Fibroblast of lung (primary cell): ENCODE results near the gene STOML3. TPM values are rescaled to one million over a fixed set of nuclear protein-coding genes. Genes with fewer than 3 reads are reported as not detected.

Experiments used
- DNase-seq, 2 donors: peaks; one replicate each; pipeline versions ENCODE4 v3.0.0 to v3.0.0-alpha.2; 2010; ENCODE audit warnings: low read depth in 2 of 2
- H2AFZ ChIP-seq: 2 replicates; pipeline ENCODE4 v1.5.1; 2012; ENCODE audit warnings: low read length, control low read depth, inconsistent platforms
- H3K27ac ChIP-seq: 2 replicates; pipeline ENCODE4 v1.5.1; 2011; ENCODE audit warnings: low read length, control low read depth; ENCODE audit not compliant: insufficient read depth
- H3K27me3 ChIP-seq: 2 replicates; pipeline ENCODE4 v1.5.1; 2011; ENCODE audit warnings: mild to moderate bottlenecking, low read length; ENCODE audit not compliant: control insufficient read depth, insufficient read depth
- H3K36me3 ChIP-seq: 2 replicates; pipeline ENCODE4 v1.5.1; 2011; ENCODE audit warnings: low read length; ENCODE audit not compliant: control insufficient read depth, insufficient read depth
- H3K4me1 ChIP-seq: 2 replicates; pipeline ENCODE4 v1.5.1; 2011; ENCODE audit warnings: low read length; ENCODE audit not compliant: control insufficient read depth, insufficient read depth; ENCODE audit errors: extremely low read depth
- H3K4me2 ChIP-seq: 2 replicates; pipeline ENCODE4 v1.5.1; 2011; ENCODE audit warnings: low read length, control low read depth; ENCODE audit not compliant: insufficient read depth; ENCODE audit errors: extremely low read depth
- H3K4me3 ChIP-seq, 4 experiments: fragments of 200-600 bp in 1 of 4; sonication (generic) in 1 of 4; replicated peaks in 1 of 4; 2 replicates each; pipeline ENCODE4 v1.5.1; 2011 to 2016; ENCODE audit warnings: low read length in 4 of 4, low read depth in 3 of 4, mild to moderate bottlenecking in 3 of 4, control low read depth in 2 of 4, inconsistent platforms in 1 of 4, mixed read lengths in 1 of 4; ENCODE audit not compliant: insufficient read depth in 1 of 4; ENCODE audit errors: control extremely low read depth in 1 of 4
- H3K79me2 ChIP-seq: 2 replicates; pipeline ENCODE4 v1.5.1; 2012; ENCODE audit warnings: mild to moderate bottlenecking, low read length, inconsistent platforms; ENCODE audit not compliant: control insufficient read depth, insufficient read depth
- H3K9ac ChIP-seq: 2 replicates; pipeline ENCODE4 v1.5.1; 2011; ENCODE audit warnings: mild to moderate bottlenecking, low read length, control low read depth; ENCODE audit not compliant: insufficient read depth
- H3K9me3 ChIP-seq: 2 replicates; pipeline ENCODE4 v1.5.1; 2012; ENCODE audit warnings: low read depth, low read length; ENCODE audit not compliant: control insufficient read depth, insufficient read depth
- H4K20me1 ChIP-seq: 2 replicates; pipeline ENCODE4 v1.5.1; 2011; ENCODE audit warnings: low read length; ENCODE audit not compliant: control insufficient read depth, insufficient read depth; ENCODE audit errors: extremely low read depth
- EZH2 ChIP-seq: IDR thresholded peaks from 2 replicates; pipeline ENCODE4 v1.5.1; 2012; ENCODE audit warnings: low read length, control low read depth, mild to moderate bottlenecking; ENCODE audit errors: missing control alignments
- polyA plus RNA-seq, 2 donors: library from polyadenylated mRNA; depleted of rRNA in 1 of 2; stranded (reverse) in 1 of 2; unstranded in 1 of 2; fragments of >200 nt; gene quantifications; 2 replicates each; pipeline ENCODE4 v1.2.1, GENCODE V29; 2011 to 2012; ENCODE audit warnings: missing spikeins in 1 of 2
- total RNA-seq: library from RNA; depleted of rRNA; stranded (reverse); fragments of >200 nt; gene quantifications from 2 replicates; pipeline ENCODE4 v1.2.1, GENCODE V29; 2014
- TF ChIP-seq, protein P1 (sequence below), 2 donors: IDR thresholded peaks in 1 of 2; conservative IDR thresholded peaks in 1 of 2; 1 replicate in 1 of 2; 2 replicates in 1 of 2; pipeline ENCODE4 v1.5.1; 2011 to 2012; ENCODE audit warnings: low read length in 2 of 2, control low read depth in 1 of 2, inconsistent platforms in 1 of 2, low read depth in 1 of 2, mild to moderate bottlenecking in 1 of 2

The STOML3 gene
- total and polyA plus RNA-seq, 2 donors (not counting 1 experiment from before 2014, with no cell fraction given) = not detected

DNA sequence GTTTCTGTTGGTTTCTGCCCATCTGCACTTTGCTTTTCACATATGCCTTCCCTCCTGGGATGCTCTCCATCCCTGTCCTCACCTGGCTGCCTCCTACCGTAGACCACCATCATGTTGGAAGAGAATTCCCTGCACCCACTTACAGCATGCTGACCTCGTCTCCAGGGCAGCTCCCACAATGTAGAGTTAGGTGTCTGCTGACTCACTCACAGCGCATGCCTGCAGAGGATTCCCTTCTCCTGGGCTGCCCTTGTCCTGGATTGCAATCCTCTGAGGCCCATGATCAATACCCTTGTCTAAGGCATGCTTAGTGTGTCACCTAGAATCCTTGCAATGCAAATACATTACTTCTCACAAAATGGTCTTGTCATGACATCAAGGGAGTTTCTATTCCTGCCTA is 43.6 kb downstream of the STOML3 start:
- H3K4me2 ChIP-seq = no peak overlapping the region
- H3K27me3 ChIP-seq = no peaks in the 10 kb centered on the region
- H3K79me2 ChIP-seq = no peaks in the 10 kb centered on the region
- H4K20me1 ChIP-seq = no peaks in the 10 kb centered on the region
- H3K4me3 ChIP-seq = no peak overlapping the region
- no peak overlapping the region for H3K27ac ChIP-seq
- H3K4me1 ChIP-seq = no peaks in the 10 kb centered on the region
- no peak for TF ChIP-seq EZH2
- TF ChIP-seq, protein P1, sequence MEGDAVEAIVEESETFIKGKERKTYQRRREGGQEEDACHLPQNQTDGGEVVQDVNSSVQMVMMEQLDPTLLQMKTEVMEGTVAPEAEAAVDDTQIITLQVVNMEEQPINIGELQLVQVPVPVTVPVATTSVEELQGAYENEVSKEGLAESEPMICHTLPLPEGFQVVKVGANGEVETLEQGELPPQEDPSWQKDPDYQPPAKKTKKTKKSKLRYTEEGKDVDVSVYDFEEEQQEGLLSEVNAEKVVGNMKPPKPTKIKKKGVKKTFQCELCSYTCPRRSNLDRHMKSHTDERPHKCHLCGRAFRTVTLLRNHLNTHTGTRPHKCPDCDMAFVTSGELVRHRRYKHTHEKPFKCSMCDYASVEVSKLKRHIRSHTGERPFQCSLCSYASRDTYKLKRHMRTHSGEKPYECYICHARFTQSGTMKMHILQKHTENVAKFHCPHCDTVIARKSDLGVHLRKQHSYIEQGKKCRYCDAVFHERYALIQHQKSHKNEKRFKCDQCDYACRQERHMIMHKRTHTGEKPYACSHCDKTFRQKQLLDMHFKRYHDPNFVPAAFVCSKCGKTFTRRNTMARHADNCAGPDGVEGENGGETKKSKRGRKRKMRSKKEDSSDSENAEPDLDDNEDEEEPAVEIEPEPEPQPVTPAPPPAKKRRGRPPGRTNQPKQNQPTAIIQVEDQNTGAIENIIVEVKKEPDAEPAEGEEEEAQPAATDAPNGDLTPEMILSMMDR (conservative IDR thresholded peaks at IDR 0.05 in 1 of 2, IDR thresholded peaks at IDR 0.05 in 1 of 2; ENCODE audit: low read depth in 1 of 2, low read length in 2 of 2) = no peak
- no peak overlapping the region for H3K9ac ChIP-seq
- no peak for DNase-seq
- H3K9me3 ChIP-seq = no peaks in the 10 kb centered on the region
- no peaks in the 10 kb centered on the region for H3K36me3 ChIP-seq
- H2AFZ ChIP-seq = no peak overlapping the region

DNA sequence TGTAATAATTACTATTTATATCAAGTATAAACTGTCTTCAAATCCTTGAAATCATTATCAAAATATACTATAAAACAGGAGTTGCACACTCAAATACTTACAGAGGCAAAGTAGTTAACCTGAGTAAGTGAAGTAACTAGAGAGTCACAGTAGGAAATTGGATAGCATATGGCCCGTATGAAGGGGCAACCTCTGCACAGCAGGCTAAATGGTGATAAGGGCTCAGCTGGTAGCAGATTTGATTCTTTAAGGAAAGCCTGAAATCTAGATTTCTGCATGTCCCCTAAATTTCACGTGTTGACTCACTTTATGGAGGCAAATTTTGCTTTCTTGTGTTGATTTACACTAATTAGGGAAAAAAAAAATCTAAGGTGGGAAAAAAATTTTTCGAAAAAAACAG is 46.4 kb downstream of the STOML3 start:
- Histone ChIP-seq H3K9ac (no peak overlapping the region), H4K20me1 (no peaks in the 10 kb centered on the region), H3K9me3 (no peaks in the 10 kb centered on the region), H3K4me1 (no peaks in the 10 kb centered on the region), H2AFZ (no peak overlapping the region), H3K79me2 (no peaks in the 10 kb centered on the region), H3K36me3 (no peaks in the 10 kb centered on the region), H3K27ac (no peak overlapping the region), H3K4me2 (no peak overlapping the region), H3K27me3 (no peaks in the 10 kb centered on the region), H3K4me3 (no peak overlapping the region)
- TF ChIP-seq, protein P1 (conservative IDR thresholded peaks at IDR 0.05 in 1 of 2, IDR thresholded peaks at IDR 0.05 in 1 of 2; ENCODE audit: low read depth in 1 of 2, low read length in 2 of 2) = no peak
- no peak for TF ChIP-seq EZH2
- no peak for DNase-seq

DNA sequence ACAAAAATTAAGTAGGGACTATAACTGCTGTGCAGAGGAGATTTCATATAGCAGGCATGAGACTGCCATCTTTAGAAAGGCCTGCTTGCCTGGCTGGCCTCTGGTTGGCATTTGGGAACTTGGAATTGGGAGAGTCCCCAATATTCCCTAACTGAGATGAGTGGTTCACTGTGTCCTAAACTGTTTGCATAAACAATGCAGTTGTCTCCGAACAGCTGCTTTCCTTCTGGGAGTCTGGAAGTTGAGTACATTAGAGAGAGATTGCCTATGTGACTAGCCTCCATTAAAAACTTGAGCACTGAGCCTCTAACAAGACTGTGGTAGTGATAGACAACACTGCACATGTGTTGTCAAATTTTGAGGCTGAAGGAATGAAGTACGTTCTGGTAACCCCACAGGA is 47.4 kb downstream of the STOML3 start:
- H4K20me1 ChIP-seq = no peaks in the 10 kb centered on the region
- H3K79me2 ChIP-seq = no peaks in the 10 kb centered on the region
- no peak for DNase-seq
- H3K36me3 ChIP-seq = no peaks in the 10 kb centered on the region
- H2AFZ ChIP-seq = no peak overlapping the region
- no peak overlapping the region for H3K4me2 ChIP-seq
- H3K27ac ChIP-seq = no peak overlapping the region
- no peak for TF ChIP-seq EZH2
- TF ChIP-seq, protein P1 (conservative IDR thresholded peaks at IDR 0.05 in 1 of 2, IDR thresholded peaks at IDR 0.05 in 1 of 2; ENCODE audit: low read depth in 1 of 2, low read length in 2 of 2) = no peak
- no peaks in the 10 kb centered on the region for H3K4me1 ChIP-seq
- no peak overlapping the region for H3K4me3 ChIP-seq
- H3K27me3 ChIP-seq = no peaks in the 10 kb centered on the region
- no peak overlapping the region for H3K9ac ChIP-seq
- no peaks in the 10 kb centered on the region for H3K9me3 ChIP-seq
